ENCODE results near the gene DRC1.

DRC1 gene

GRCh38 chr2:26478366-26478765 lies 76.6 kb downstream of the DRC1 start:
- no peak for TF ChIP-seq ZNF274 (IDR thresholded peaks at IDR 0.05; ENCODE audit: low read depth, low read length)

GRCh38 chr2:26479131-26479788 lies 77.5 kb downstream of the DRC1 start:
- TF ChIP-seq ZNF274 (IDR thresholded peaks at IDR 0.05; ENCODE audit: low read depth, low read length), result no peak
- H3K4me3 ChIP-seq (ENCODE audit: low read length), result no peak overlapping the region

More at GRCh38 chr2:26478366-26478765, 76.6 kb downstream of the DRC1 start:
- no peak overlapping the region for H3K4me3 ChIP-seq (ENCODE audit: low read length)

- no peak for TF ChIP-seq ZNF274 (IDR thresholded peaks at IDR 0.05; ENCODE audit: low read depth, low read length)
- H3K4me3 ChIP-seq (ENCODE audit: low read length), result no peak overlapping the region
Observed at GRCh38 chr2:26479789-26480565, 78.3 kb downstream of the DRC1 start.

GRCh38 chr2:26480566-26481423 lies 79.1 kb downstream of the DRC1 start:
- TF ChIP-seq ZNF274 (IDR thresholded peaks at IDR 0.05; ENCODE audit: low read depth, low read length), result no peak
- no peak overlapping the region for H3K4me3 ChIP-seq (ENCODE audit: low read length)

GRCh38 chr2:26481706-26482105 lies 80.0 kb downstream of the DRC1 start:
- no peak for TF ChIP-seq ZNF274 (IDR thresholded peaks at IDR 0.05; ENCODE audit: low read depth, low read length)
- H3K4me3 ChIP-seq (ENCODE audit: low read length), result no peak overlapping the region

GRCh38 chr2:26482211-26483026 lies 80.7 kb downstream of the DRC1 start:
- H3K4me3 ChIP-seq (ENCODE audit: low read length), result no peak overlapping the region
- TF ChIP-seq ZNF274 (IDR thresholded peaks at IDR 0.05; ENCODE audit: low read depth, low read length), result no peak

GRCh38 chr2:26483027-26483326 lies 81.3 kb downstream of the DRC1 start:
- no peak for TF ChIP-seq ZNF274 (IDR thresholded peaks at IDR 0.05; ENCODE audit: low read depth, low read length)
- no peak overlapping the region for H3K4me3 ChIP-seq (ENCODE audit: low read length)

- no peak for TF ChIP-seq ZNF274 (IDR thresholded peaks at IDR 0.05; ENCODE audit: low read depth, low read length)
- H3K4me3 ChIP-seq (ENCODE audit: low read length), result no peak overlapping the region
Observed at GRCh38 chr2:26483516-26483915, 81.8 kb downstream of the DRC1 start.

GRCh38 chr2:26483957-26484565 lies 82.3 kb downstream of the DRC1 start:
- no peak overlapping the region for H3K4me3 ChIP-seq (ENCODE audit: low read length)
- no peak for TF ChIP-seq ZNF274 (IDR thresholded peaks at IDR 0.05; ENCODE audit: low read depth, low read length)

- H3K4me3 ChIP-seq (ENCODE audit: low read length), result no peak overlapping the region
- TF ChIP-seq ZNF274 (IDR thresholded peaks at IDR 0.05; ENCODE audit: low read depth, low read length), result no peak
Observed at GRCh38 chr2:26484579-26484978, 82.9 kb downstream of the DRC1 start.

GRCh38 chr2:26485099-26485498 lies 83.4 kb downstream of the DRC1 start:
- no peak for TF ChIP-seq ZNF274 (IDR thresholded peaks at IDR 0.05; ENCODE audit: low read depth, low read length)

GRCh38 chr2:26485725-26486418 lies 84.2 kb downstream of the DRC1 start:
- no peak for TF ChIP-seq ZNF274 (IDR thresholded peaks at IDR 0.05; ENCODE audit: low read depth, low read length)
- H3K4me3 ChIP-seq (ENCODE audit: low read length), result no peak overlapping the region

More at GRCh38 chr2:26485099-26485498, 83.4 kb downstream of the DRC1 start:
- no peak overlapping the region for H3K4me3 ChIP-seq (ENCODE audit: low read length)

GRCh38 chr2:26486789-26487188 lies 85.1 kb downstream of the DRC1 start:
- no peak for TF ChIP-seq ZNF274 (IDR thresholded peaks at IDR 0.05; ENCODE audit: low read depth, low read length)
- H3K4me3 ChIP-seq (ENCODE audit: low read length), result no peak overlapping the region
